GM19099 (cell line): ENCODE measurements around the gene MRPL22.

Source experiments
- POLR2A ChIP-seq: IDR thresholded peaks from 3 replicates; pipeline ENCODE4 v1.6.1; 2011; ENCODE audit warnings: low read depth; ENCODE audit not compliant: insufficient read length; ENCODE audit errors: extremely low read depth

Gene MRPL22

DNA sequence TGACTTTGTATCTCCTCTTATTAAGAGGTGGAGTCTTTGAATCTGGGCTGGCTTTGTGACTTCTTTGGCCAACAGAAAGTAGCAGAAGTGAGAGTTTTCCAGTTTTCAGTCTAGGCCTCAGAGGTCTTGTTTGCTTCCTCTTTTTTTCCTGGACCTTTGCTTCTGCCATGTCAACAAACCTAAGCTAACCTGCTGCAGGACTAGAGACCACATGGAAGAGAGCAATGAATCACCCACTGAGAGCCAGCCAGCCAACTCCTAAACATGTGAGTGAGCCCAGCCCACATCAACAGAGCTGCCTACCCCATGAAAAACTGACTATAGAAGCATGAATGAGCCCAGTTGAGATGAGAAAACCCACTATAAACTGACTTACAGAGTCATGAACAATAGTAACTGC is 29.9 kb downstream of the MRPL22 start:
- TF ChIP-seq POLR2A, result no peak

DNA sequence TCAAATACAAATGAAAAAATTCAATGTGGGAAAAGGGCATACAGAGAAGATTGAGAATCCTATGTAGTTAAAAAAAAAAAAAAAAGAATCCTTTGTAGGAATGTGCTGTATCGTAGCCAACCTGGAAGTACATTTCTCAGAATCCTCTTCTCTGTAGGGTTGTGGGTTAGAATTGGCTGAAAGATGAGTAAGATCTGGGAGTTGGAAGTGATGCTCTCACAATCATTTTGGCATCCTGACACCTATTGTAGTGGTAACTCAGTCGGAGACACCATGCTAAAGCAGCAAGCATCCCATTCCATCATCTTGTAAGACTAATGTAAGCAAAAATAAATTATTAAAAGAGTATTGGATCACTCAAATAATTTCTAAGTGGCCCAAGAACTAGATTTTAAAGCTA is 30.6 kb downstream of the MRPL22 start:
- TF ChIP-seq POLR2A, result no peak

- no peak for TF ChIP-seq POLR2A
Observed at GRCh38 chr5:154972476-154973080, 31.7 kb downstream of the MRPL22 start.

GRCh38 chr5:154977409-154977808 is 36.5 kb downstream of the MRPL22 start:
- no peak for TF ChIP-seq POLR2A

- no peak for TF ChIP-seq POLR2A
Observed at GRCh38 chr5:154984946-154985516, 44.2 kb downstream of the MRPL22 start.

DNA sequence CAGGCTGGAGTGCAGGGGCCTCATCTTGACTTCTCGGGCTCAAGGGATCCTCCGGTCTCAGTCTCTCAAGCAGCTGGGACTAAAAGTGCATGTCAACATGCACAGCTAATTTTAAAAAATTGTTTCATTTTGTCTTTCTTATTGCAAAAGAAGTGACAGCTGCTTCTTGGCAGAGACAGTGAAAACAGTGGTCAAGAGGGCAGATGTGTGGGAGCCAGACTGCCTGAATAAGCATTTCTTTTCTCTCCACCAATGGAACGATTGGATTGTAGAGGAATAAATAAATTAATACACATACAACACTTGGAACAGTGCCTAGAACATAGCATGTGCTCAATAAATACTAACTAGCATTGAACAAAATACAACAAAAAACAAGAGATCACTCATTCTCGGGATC is 45.3 kb downstream of the MRPL22 start:
- TF ChIP-seq POLR2A, result no peak

DNA sequence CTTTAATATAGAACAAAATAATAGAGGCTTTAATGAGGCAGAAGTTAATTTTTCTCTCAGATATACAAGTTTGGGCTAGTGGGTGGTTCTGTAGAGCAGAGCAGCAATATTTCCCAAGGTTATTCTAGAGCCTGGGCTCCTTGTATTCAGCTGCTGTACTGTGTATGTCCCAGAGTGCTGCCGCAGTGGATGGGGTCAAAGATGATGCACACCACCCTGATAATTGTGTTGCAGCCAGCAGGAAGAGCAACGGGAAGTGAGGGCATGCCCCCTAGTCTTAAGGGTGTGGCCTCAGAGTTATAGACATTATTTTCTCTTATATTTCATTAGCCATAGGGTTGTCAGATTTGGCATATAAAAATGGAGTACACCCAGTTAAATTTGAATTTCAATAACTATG is 48.8 kb downstream of the MRPL22 start:
- TF ChIP-seq POLR2A, result no peak

GRCh38 chr5:154993461-154993860 is 52.6 kb downstream of the MRPL22 start:
- TF ChIP-seq POLR2A, result no peak

DNA sequence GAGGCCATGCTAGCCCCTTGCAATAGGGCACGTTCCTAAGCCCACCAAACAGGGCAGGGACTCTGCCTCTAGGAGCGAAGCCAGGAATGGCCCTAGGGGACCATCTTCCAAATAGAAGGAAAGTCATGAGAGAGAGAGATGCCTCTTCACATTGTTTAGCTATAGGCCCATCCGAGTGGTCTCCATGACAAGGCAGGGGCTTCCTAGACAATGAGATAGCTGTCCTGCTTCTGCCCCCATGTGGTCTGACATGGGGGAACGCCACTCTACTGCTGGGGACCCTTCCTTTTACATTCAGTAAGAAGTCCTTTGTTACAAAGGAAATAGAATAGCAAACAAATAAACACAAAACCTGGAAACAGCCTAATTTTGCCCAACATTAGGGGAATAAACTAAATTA is 54.8 kb downstream of the MRPL22 start:
- no peak for TF ChIP-seq POLR2A

GRCh38 chr5:154997746-154998145 is 56.9 kb downstream of the MRPL22 start:
- TF ChIP-seq POLR2A, result no peak

DNA sequence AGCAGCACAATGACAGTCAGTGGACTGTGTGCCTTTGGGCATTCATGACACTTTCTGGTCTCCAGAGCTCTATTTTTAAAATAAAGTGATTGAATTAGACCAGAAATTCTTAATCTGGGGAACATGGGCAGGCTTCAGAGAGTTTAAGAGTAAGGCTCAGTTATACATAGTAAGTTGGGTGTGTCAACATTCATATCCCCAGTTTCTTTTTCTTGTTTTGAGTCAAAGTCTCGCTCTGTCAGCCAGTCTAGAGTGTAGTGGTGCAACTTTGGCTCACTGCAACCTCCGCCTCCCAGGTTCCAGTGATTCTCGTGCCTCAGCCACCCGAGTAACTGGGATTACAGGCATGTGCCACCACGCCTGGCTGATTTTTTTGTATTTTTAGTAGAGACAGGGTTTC is 59.0 kb downstream of the MRPL22 start:
- no peak for TF ChIP-seq POLR2A

DNA sequence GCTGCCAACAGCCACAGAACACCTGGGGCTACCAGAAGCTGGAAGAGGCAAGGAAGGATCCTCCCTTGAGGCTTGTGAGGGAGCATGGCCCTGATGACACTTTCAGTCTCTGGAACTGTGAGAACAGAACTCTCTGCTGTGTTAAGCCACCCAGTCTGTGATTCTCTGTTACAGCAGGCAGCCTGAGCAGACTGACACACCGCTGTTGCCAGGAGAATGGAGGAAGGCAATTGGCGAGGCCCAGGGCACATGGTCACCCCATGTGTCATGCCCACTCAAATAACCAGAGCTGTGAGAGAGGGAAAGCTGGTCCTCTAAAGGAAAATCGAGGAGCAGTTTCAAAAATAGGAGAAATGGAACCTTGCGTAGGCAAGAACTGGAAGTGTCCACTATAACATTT is 60.6 kb downstream of the MRPL22 start:
- TF ChIP-seq POLR2A, result no peak

- TF ChIP-seq POLR2A, result no peak
Observed at GRCh38 chr5:155004138-155004744, 63.4 kb downstream of the MRPL22 start.

DNA sequence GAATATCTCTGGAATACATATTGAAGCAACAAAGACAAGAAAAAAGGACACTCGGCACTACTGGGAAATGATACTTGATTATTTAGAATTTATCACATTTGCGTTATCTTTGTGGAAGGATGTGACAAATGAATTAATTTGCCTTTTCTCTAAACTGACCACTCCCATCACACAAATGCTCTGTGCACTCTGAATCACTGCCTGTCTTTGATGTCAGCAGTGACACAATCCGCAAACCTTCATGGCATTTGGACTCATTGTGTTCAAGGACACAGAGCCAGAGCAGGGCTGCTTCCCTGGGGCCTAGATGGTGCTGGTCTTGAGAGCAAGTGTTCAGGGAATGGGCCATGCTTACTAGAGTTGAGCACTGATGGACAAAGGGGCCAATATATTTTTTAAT is 67.8 kb downstream of the MRPL22 start:
- no peak for TF ChIP-seq POLR2A

- no peak for TF ChIP-seq POLR2A
Observed at GRCh38 chr5:155010881-155011280, 70.0 kb downstream of the MRPL22 start.

- TF ChIP-seq POLR2A, result no peak
Observed at GRCh38 chr5:155013526-155013925, 72.7 kb downstream of the MRPL22 start, which contains the start of gene KIF4B. KIF4B (plus strand) TSS chr5:155013755; CDS start chr5:155013860, 105 bp downstream.
